GM21528 (cell line): ENCODE results near the gene MDM4.
"Not testable (repeated sequence)": the region's sequence is repeated elsewhere in the genome, so short reads cannot be mapped to it uniquely, and the experiment has no call there.

Source experiments
- ATAC-seq: cut with Tn5 transposase; IDR thresholded peaks from one replicate; pipeline ENCODE4 v1.9.1; 2021; ENCODE audit warnings: mild to moderate bottlenecking, moderate library complexity; ENCODE audit not compliant: unreplicated experiment, low FRiP score

Gene MDM4, protein sequence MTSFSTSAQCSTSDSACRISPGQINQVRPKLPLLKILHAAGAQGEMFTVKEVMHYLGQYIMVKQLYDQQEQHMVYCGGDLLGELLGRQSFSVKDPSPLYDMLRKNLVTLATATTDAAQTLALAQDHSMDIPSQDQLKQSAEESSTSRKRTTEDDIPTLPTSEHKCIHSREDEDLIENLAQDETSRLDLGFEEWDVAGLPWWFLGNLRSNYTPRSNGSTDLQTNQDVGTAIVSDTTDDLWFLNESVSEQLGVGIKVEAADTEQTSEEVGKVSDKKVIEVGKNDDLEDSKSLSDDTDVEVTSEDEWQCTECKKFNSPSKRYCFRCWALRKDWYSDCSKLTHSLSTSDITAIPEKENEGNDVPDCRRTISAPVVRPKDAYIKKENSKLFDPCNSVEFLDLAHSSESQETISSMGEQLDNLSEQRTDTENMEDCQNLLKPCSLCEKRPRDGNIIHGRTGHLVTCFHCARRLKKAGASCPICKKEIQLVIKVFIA

DNA sequence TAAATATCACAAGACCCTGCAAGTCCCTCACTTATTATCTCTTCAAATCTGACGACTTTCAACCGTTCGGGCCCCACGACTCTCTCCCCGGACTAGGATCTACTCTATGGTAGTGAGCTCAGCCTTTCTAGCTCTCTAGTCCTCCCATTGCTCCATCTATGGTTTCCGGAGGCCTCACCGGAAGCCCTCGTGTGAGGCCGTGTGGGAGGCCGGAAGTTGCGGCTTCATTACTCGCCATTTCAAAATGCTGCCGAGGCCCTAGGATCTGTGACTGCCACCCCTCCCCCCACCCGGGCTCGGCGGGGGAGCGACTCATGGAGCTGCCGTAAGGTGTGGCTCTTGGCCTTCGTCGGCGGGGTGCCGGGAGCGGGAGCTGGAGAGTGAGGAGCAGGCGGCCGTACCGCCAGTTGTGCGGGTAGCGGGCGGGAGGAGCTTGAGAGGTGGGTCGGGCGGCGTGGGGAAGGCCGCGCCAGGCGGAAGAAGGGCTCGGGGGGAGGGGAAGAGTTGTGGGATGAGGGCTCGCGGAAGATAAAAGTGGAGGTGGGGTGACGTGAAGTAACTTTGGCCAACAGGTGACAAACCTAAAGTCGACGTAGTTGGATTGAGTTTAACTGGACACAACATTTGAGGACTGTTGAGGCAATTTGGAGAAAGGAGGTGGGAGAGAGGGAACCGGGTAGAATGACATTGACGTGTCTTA lies at the start of gene MDM4:
Gene MDM4 (plus strand): TSS at position 227 of the 700 bp plus-strand sequence. CDS start 9,113 bp downstream, outside the sequence.
- ATAC-seq, result peak; percentile 59

DNA sequence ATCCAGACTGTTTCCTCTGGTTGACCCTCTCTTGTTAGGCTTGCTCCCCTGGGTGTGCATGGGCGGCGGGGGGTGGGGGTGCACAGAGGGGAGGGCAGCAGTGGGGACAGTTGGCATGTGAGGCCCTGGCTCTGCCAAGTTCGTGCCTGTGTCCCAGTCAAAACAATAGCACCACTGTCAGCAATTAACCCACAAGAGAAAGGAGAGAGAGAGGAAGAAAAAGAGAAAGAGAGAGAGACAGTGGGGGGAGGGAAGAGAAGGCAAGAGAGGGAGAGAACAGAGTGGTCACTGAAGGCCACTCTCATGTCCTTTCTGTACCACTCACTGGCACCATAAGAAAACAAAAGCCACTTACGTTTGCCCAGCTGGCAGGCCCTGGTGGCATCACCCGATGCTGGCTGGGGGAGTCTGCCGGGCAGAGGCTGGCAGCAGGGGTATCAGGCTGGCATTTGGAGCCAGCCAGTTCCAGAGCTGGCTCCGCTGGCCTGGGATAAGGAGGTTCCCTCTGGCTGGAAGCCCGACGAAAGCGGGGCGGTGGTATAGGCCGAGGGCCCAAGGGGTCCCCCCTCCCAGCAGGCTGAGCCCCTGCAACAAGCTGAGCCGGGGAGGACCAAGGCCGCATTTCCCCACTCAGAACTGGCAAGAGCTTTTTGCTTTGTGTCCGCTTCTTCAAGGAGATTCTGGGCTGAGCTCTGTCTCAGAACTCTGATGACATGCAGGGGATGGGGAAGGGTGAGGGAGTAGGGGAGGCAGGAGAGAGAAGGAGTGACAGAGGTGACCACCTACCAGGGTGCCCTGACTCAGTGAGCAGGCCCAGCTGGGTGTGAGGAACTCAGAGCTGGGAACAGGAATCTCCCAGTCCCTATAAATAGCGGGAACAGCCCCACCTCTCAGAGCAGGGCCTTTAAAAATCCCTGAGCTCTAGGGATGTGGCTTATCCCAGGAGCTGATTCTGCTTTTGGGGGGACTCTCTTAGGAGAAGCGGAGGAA lies 49.5 kb upstream of the MDM4 start:
- ATAC-seq, result no peak

DNA sequence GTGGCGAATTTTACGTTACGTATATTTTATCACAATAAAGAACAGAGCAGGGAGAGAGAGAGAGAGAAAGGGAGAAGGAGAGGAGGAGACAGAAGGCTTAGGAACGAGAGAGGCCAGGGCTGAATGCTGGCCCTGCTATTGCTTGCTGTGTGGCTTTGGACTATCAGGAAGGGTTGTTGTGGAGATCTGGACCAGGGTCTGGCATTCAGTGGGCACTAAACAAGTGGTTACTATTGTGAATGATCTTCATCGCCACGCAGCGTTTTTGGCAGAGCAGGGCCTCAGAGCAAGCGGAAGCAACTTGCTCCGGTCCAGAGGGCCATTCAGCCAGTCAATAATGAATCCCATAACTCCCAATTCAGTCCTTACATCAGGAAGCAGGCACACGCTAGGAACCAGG lies 48.0 kb upstream of the MDM4 start:
- ATAC-seq, result no peak

DNA sequence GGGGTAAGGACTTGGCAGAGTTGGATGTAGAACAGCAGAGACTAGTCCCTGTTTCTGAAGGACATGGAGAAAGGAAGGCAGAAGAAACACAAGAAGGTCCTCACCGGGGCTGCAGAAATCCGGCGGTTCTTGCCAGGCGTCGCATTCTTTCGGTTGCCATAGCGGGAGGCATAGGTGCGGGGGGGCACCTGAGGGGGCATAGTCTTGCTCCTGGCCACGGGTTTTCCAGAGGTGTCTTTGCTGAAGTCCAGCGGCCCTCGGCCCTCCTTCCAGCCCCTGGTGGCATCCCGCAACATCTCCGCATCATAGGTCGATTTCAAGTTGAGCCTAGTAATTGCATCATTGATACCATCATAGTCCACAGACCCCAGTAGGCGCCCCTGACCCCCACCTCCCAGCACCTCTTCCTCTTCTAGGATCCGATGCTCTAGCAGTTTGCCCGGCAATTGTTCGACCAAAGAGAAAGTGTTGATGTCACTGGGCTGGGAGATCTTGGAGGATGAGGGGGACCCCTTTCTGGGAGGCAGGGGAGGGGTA lies 47.4 kb upstream of the MDM4 start:
- ATAC-seq, result no peak

DNA sequence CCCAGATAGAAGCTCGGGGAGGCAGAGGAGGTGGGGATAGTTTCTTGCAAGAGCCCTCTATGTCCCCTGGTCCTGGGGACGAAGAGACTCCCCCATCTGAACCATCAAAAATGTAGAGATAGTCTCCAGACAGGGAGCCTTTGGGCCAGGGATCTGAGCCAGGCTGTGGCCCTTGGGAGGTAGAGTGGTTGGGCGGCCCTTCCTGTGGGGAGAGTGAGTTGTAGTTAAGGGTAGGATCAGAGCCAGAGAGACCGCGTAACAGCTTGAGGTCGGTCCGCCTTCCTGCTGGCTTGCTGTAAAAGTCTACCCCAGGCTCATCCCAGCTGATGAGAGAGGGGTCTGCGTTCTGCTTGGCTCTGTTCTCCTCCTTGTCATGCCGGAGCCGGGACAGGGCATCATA lies 46.9 kb upstream of the MDM4 start:
- ATAC-seq, result no peak

DNA sequence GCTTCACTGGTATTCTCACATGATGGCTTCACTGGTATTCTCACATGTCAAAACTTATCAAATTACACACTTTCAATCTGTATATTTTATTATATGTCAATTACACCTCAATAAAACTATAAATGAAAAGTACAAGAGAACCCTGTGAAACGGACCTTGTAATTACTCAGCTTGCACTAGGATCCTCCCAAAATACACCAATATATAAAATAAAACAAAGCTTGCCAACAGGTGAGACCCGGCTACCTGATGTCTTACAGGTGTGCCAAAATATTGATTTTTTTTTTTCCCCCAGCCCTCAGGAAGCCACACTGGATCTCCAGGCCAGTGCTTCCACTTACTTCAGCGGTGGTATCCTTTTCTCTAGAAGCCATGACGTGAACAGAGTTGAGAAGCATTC lies 44.5 kb upstream of the MDM4 start:
- no peak for ATAC-seq

DNA sequence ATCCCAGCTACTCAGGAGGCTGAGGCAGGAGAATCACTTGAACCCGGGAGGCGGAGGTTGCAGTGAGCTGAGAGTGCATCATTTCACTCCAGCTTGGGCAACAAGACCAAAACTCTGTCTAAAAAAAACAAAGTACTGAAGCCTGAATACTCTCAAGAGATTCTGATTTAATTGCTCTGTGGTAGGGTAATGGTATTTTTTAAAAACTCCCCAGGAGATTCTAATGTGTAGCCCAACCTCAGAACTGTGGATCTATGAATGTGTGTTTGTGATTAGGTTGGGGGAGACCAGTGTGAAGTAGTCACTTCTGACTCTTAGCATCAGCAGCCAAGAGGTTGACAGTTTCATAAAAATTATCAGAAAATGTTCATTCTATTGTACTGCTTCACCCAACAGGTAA lies 43.5 kb upstream of the MDM4 start:
- ATAC-seq, result no peak

DNA sequence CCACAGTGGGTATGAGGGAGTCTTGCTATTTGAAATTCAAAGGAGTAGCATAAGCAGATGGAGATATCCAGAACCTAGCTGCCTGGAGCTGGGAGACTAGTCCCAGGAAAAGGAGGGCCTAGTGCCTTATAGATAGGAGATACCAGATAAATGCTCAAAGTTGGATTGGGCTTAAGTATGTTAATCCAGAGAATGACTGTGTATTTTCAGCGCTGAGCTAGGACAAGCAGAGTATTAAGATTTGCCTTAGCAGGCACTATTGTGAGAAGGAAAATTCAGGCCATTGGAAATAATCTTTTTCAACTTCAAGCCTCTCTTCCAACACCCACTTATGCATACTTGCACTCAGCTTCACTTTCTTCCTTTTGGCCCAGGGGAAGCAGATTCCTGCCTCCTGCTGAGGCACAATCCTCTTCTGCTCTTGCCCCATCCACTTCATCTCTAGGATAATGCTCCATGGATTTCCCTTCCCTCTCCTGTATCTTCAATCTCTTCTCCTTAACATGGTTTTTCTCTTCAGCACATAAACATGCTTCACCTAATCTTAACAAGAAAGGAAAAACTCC lies 42.7 kb upstream of the MDM4 start:
- no peak for ATAC-seq

DNA sequence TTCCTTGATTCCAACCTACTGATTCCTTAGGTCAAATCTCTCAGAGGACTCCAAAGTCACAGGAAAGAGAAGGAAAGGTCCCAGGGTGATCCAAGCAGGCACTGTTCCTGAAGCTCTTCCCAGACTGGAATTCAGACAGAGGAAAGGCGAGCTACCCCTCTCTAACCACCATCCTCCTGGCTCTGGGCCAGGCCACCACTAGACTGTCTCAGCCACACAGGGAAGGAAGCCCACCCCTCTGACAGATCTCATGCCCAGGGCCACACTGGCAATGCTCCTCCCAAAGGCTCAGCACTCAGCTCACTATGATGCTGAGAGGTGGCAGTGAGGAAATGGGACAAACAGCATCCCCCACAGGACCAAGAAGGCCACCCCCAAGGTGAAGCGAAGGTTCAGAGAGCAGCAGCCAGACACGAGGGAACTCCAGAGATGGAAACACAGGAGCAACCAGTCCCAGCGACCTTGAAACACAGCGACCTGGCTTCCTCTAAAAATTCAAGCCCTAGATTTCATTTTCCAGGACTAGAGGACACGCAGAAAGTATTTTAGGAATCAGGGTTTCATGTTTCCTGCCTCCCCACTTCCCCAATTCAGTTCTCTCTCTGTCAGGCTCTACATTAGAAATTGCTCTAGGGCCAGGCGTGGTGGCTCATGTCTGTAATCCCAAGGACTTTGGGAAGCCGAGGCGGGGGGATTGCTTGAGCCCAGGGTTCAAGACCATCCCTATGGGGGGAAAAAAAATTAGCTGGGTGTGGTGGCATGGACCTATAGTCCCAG lies 40.4 kb upstream of the MDM4 start:
- no peak for ATAC-seq

DNA sequence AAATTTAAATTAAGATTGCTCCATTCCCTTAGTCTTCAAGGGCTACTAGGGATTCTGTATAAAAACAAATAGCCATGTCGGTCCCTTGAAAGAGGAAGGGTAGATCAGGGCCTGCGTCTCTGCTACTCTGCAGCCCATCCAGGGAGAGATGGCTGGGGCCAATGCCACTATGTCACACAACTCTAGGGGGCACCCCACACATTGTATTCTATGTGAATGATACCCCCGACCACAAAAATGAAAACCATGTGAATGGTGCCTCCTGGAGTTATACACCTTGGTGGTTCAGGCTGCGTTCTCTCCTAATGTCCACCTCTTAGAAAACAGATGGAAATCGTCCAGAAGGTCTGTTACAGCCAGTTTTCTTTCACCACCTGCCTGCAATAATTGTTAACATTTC lies 39.6 kb upstream of the MDM4 start:
- ATAC-seq, result no peak

DNA sequence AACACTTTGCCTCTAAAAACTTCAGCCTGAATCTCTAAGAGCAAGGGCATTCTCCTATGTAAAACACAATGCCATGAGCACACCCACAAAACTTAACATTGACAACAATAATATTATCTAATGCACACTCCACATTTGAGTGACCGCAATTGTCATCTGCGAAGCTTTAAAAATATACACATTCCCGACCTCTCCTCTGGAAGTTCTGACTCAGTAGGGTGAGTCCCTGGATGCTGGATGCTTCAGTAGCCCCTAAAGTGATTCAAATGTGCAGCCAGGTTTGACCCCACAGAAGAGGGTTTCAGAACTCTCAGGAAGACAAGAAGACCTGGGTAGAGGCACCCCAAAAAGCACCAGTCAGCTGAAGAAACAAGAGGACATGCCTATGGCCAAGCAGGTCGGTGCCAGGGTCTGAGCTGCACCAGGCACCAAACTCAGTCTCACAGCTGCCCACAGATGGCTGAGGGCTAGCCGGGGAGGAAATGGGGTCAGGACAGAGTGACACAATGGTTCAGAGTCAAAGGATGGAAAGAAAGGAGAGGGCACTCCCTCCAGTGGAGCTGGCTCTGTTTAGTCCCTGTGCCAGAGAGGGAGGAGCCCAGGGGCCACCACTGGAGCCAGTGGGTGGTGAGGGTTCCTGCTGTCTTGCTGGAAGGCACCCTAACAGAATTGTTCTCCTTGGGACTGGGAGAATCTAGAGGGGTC lies 39.0 kb upstream of the MDM4 start:
- no peak for ATAC-seq

DNA sequence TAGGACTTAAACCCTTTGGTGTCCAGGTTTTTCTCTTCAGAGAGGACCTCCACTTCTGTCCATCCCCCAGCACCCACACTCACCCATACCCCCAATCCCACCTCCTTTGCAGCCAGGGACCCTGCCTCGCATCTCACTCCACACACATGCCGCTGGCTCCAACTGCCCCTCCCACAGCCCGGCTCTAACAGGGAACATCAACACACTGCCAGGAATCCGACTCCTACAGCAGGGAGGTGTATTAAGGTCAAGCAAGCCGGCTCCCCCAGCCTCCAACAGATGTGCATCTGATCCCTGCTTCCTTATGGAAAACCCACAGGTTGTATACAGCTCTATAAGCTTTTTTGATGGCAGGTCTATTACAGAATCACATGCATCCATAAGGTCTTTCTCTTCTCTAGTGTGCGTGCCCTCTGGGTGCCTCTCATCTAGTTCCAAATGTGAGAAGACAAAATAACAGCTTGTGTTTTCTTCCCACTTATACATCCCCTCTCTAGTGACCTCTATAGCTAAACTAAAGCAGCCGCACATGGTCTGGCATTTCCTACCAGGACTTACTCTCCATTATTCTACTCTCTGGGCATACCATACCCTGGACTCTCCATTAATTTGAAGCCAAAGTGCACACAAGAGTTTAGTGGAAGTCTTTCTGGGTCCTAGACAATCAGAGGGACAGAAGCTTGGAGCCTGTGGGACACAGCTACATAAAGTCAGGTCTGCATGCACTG lies 37.9 kb upstream of the MDM4 start:
- ATAC-seq, result no peak

DNA sequence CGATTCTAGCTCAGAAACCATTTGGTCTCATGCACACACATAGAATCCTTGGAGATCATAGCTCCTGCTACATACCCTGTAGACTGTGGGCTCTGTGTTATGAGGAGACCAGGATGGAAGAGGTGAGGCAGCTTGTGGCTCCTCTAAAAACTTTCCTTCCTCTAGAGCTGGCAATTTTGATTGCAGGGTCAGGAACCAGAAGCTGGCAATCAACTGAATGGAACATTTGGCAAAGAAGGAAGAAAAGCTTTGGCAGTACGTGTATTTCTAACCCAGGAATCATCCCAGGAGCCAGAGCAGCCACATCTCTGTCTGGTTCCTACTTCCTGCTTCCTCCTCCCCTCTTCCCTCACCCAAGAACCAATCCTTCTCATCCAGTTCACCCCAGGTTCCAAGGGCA lies 37.3 kb upstream of the MDM4 start:
- ATAC-seq, result no peak

DNA sequence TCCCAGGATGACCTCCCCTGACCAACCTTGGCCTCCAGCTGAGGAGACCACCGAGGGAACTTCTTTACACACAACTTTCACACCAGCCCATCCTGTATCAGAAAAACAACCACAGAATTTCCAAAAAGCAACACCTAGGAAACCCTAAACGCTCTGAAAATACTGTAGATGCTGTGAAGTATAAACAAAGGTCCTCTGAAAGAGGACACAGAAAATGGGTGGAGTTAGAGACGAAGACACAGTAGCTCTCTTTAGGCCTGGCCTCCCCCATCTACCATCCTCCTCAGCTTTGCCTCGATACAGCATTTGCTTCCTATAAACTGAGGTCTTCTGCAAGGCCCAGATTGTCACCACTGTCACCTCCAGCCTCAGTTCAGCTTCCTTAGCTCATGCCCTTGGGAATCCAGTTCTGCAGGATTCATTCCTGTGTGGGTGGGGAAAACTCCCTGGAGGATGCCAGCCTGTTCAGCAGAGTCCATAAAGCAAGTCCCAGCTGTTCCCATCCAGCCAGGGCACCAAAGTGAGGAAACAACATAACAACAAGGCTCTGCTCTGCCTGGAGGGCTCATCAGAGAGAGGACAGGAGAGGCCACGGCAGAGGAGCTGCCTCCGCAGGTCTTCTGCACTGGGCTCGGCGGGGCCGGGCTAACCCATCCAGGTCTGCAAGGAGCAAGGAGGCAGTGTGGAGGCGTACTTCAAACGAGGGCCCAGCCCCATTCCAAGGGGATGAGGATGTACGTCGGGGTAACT lies 36.6 kb upstream of the MDM4 start:
- no peak for ATAC-seq

DNA sequence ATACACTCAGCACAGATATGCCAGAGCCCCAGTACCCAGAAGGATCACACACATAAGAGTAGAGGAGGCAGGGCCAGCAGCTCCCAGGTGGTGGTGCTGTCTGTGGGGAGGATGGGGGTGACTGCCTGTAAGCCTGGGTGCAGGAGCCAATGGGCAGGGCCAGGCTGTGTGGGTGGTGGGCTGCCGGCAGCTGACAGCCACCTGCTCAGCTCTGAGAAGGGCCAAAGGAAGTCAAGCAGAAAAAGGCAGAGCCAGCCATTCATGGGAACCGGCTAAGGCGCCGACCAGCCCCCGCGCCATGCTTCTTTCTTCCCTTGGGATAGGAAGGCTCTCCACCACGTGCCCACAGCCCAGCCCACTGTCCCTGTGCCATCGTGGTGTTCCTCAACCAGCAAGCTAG lies 35.7 kb upstream of the MDM4 start:
- peak; percentile 47 for ATAC-seq

DNA sequence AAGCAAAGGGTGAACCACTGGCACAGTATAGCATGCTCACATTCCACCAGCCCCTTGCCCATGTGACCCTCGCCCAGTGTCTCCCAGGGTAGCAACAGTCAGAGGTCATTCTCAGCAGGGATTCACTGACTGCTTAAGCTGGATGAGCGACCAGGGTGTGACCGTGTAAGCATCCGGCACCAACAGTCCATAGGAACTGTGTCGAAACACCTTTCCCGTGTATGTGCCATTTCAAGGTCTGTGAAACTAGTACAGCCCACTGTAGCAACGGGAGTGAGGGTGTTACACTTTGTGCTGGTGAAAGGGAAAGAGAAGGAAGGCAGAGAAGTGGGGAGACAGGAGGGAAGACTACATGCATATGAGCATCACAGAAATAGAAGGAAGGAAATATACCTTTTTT lies 32.4 kb upstream of the MDM4 start:
- ATAC-seq, result no peak

DNA sequence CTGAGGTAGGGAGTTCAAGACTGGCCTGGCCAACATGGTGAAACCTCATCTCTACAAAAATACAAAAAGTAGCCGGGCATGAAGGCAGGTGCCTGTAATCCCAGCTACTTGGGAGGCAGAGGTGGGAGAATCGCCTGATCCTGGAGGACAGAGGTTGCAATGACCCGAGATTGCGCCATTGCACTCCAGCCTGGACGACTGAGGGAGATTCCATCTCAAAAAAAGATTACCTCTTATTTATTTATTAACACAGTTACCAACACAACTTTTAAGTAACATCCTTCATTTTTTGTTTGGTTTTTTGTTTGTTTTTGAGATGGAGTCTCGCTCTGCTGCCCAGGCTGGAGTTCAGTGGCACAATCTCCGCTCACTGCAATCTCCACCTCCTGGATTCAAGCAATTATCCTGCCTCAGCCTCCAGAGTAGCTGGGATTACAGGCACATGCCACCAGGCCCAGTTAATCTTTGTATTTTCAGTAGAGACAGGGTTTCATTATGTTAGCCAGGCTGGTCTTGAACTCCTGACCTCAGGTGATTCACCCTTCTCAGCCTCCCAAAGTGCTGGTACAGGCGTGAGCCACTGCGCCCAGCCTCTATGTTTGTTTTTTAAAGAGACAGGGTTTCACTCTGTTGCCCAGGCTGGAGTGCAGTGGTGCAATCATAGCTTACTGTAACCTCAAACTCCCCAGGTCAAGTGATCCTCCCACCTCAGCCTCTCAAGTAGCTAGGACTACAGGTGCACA lies 29.5 kb upstream of the MDM4 start:
- ATAC-seq, result not testable (repeated sequence)
